GM19035 (cell line): ENCODE results near the gene SPACA9.

Source experiments
- ATAC-seq: cut with Tn5 transposase; IDR thresholded peaks from one replicate; pipeline ENCODE4 v1.9.1; 2021; ENCODE audit not compliant: unreplicated experiment

Gene SPACA9

GRCh38 chr9:132939169-132939568 is 60.5 kb downstream of the SPACA9 start:
- no peak for ATAC-seq
